Measurements from ENCODE around the gene RLF.
"Not testable (repeated sequence)": the region's sequence is repeated elsewhere in the genome, so short reads cannot be mapped to it uniquely, and the experiment has no call there.

Gene RLF

DNA sequence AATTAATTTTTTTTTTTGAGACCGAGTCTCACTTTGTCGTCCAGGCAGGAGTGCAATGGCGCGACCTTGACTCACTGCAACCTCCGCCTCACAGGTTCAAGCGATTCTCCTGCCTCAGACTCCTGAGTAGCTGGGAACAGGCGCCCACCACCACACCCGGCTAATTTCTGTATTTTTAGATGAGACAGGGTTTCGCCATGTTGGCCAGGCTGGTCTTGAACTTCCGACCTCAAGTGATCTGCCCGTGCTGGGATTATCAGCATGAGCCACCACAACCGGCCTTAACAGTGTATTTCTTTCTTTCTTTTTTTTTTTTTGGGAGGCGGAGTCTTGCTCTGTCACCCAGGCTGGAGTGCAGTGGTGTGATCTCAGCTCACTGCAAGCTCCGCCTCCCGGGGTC lies 15.8 kb downstream of the RLF start:
- no CpG with 5 or more reads among the region's 15 CpGs for WGBS (ENCODE audit: extremely low coverage, insufficient coverage, low lambda C conversion rate)
- not testable (repeated sequence) for H4K8ac ChIP-seq (ENCODE audit: low read depth, low read length); H3K18ac ChIP-seq (ENCODE audit: low read length); H3K23ac ChIP-seq (ENCODE audit: low read length); H3K4ac ChIP-seq (ENCODE audit: low read depth, low read length); H4K5ac ChIP-seq (ENCODE audit: low read length); H3K9ac ChIP-seq (ENCODE audit: low read length); H3K27ac ChIP-seq (ENCODE audit: low read depth, low read length); H3K4me2 ChIP-seq (ENCODE audit: low read length); H2BK120ac ChIP-seq (ENCODE audit: low read depth, low read length); H2BK5ac ChIP-seq (ENCODE audit: low read length); H2BK15ac ChIP-seq (replicated peaks; ENCODE audit: low read depth); DNase-seq; H2AK5ac ChIP-seq (ENCODE audit: low read length); H3K4me3 ChIP-seq (ENCODE audit: low read length); H3K27me3 ChIP-seq (ENCODE audit: insufficient read depth, low read length, poor library complexity); H3K36me3 ChIP-seq (ENCODE audit: control insufficient read depth, insufficient read depth, low read length); H3K4me1 ChIP-seq (ENCODE audit: control insufficient read depth, low read depth, low read length); H3K56ac ChIP-seq (ENCODE audit: low read length); H3K79me1 ChIP-seq (ENCODE audit: low read length)
- peaks cover 42% of the 10 kb centered on the region for H3K79me2 ChIP-seq (ENCODE audit: control insufficient read depth, insufficient read depth, low read length)

DNA sequence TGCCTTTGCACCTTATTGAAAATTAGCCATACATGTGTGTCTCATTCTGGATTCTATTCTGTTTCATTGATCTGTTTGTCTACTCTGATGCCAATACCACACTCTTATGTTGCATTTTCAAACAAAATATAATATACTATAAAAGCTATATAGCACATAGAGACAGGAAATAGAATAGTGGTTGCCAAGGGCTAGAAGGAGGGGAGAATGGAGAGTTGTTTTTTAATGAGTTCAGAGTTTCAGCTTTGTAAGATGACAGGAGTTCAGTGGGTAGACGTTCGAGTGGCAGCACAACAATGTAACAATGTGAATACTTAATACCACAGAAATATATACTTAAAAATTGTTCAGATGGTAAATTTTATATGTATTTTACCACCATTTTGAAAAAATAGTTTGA lies 17.0 kb downstream of the RLF start:
- Histone ChIP-seq H4K5ac (ENCODE audit: low read length) (no peak overlapping the region), H3K4me1 (ENCODE audit: control insufficient read depth, low read depth, low read length) (no peaks in the 10 kb centered on the region), H3K18ac (ENCODE audit: low read length) (no peak overlapping the region), H3K9ac (ENCODE audit: low read length) (no peak overlapping the region), H3K23ac (ENCODE audit: low read length) (no peak overlapping the region), H3K27me3 (ENCODE audit: insufficient read depth, low read length, poor library complexity) (no peaks in the 10 kb centered on the region), H2BK120ac (ENCODE audit: low read depth, low read length) (no peak overlapping the region), H3K27ac (ENCODE audit: low read depth, low read length) (no peak overlapping the region), H3K36me3 (ENCODE audit: control insufficient read depth, insufficient read depth, low read length) (no peaks in the 10 kb centered on the region), H3K4me3 (ENCODE audit: low read length) (no peak overlapping the region), H2BK15ac (replicated peaks; ENCODE audit: low read depth) (no peak overlapping the region), H3K56ac (ENCODE audit: low read length) (no peak overlapping the region), H3K4ac (ENCODE audit: low read depth, low read length) (no peak overlapping the region), H2AK5ac (ENCODE audit: low read length) (no peak overlapping the region), H3K4me2 (ENCODE audit: low read length) (no peak overlapping the region), H3K79me1 (ENCODE audit: low read length) (peaks cover 8% of the 10 kb centered on the region), H2BK5ac (ENCODE audit: low read length) (no peak overlapping the region), H4K8ac (ENCODE audit: low read depth, low read length) (no peak overlapping the region), H3K79me2 (ENCODE audit: control insufficient read depth, insufficient read depth, low read length) (peaks cover 39% of the 10 kb centered on the region)
- WGBS (ENCODE audit: extremely low coverage, insufficient coverage, low lambda C conversion rate) = no CpG with 5 or more reads among the region's 2 CpGs
- no peak for DNase-seq

DNA sequence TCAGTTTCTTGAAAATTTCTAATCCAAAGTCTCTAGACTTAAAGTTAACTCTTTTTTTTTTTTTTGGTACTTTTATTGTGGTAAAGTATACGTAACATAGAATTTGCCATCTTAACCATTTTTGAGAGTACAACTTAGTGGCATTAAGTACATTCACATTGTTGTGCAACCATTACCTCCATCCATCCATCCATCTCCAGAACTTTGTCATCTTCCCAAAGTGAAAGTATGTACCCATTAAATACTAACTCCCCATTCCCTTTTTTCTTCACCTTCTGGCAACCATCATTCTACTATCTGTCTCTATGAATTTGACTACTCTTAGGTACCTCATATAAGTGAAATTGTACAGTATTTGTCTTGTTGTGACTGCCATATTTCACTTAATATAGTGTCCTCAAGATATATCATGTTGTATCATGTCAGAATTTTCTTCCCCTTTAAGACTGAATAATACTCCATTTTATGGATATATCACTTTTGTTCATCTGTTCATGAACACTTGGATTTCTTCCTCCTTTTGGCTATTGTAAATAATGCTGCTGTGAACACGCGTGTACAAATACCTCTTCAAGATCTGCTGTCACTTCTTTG lies 18.4 kb downstream of the RLF start:
- no peak overlapping the region for H3K27ac ChIP-seq (ENCODE audit: low read depth, low read length)
- H2BK120ac ChIP-seq (ENCODE audit: low read depth, low read length) = no peak overlapping the region
- H3K4me1 ChIP-seq (ENCODE audit: control insufficient read depth, low read depth, low read length) = no peaks in the 10 kb centered on the region
- WGBS (ENCODE audit: extremely low coverage, insufficient coverage, low lambda C conversion rate) = no CpG with 5 or more reads among the region's 3 CpGs
- peaks cover 42% of the 10 kb centered on the region for H3K79me2 ChIP-seq (ENCODE audit: control insufficient read depth, insufficient read depth, low read length)
- no peak for DNase-seq
- no peak overlapping the region for H4K8ac ChIP-seq (ENCODE audit: low read depth, low read length)
- no peak overlapping the region for H3K56ac ChIP-seq (ENCODE audit: low read length)
- peaks cover 14% of the 10 kb centered on the region for H3K79me1 ChIP-seq (ENCODE audit: low read length)
- no peak overlapping the region for H3K23ac ChIP-seq (ENCODE audit: low read length)
- no peak overlapping the region for H3K4me2 ChIP-seq (ENCODE audit: low read length)
- H4K5ac ChIP-seq (ENCODE audit: low read length) = no peak overlapping the region
- H3K27me3 ChIP-seq (ENCODE audit: insufficient read depth, low read length, poor library complexity) = no peaks in the 10 kb centered on the region
- H3K4me3 ChIP-seq (ENCODE audit: low read length) = no peak overlapping the region
- no peak overlapping the region for H3K18ac ChIP-seq (ENCODE audit: low read length)
- H2BK5ac ChIP-seq (ENCODE audit: low read length) = no peak overlapping the region
- H3K4ac ChIP-seq (ENCODE audit: low read depth, low read length) = no peak overlapping the region
- no peak overlapping the region for H3K9ac ChIP-seq (ENCODE audit: low read length)
- H3K36me3 ChIP-seq (ENCODE audit: control insufficient read depth, insufficient read depth, low read length) = no peaks in the 10 kb centered on the region
- no peak overlapping the region for H2AK5ac ChIP-seq (ENCODE audit: low read length)
- no peak overlapping the region for H2BK15ac ChIP-seq (replicated peaks; ENCODE audit: low read depth)

DNA sequence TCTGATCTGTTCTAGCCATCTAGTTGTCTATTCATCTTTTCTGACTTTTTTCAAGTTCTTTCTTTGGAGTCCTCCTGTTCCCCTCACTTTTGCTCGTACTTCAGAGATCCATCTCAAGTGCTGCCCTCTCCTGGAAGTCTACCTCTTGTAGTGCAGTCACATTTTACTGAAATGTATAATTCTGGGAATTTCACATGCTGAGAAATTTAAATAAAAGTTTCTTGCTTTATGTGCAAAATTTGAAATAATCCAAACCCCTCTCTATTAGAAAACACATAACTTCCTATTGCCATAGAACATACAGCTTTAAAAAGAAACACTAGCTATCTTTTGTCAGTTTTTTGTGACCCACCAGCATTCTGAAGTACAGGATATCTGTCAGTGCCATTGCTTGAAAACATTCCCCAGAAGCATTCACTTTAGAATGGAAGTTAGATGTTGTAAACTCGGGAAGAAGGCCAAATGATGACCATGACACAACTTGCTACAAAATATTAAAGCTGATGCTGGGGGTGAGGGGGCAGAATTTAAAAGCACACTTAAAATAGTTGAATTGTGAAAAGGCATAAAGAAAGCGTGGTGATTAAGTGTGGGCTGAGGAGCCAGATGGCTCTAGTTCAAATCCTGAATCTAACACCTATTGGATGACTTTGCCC lies 22.0 kb downstream of the RLF start:
- no peaks in the 10 kb centered on the region for H3K4me1 ChIP-seq (ENCODE audit: control insufficient read depth, low read depth, low read length)
- H2BK5ac ChIP-seq (ENCODE audit: low read length) = no peak overlapping the region
- no peak overlapping the region for H2BK120ac ChIP-seq (ENCODE audit: low read depth, low read length)
- no peak overlapping the region for H3K9ac ChIP-seq (ENCODE audit: low read length)
- no peak overlapping the region for H3K4me2 ChIP-seq (ENCODE audit: low read length)
- H2AK5ac ChIP-seq (ENCODE audit: low read length) = no peak overlapping the region
- WGBS (ENCODE audit: extremely low coverage, insufficient coverage, low lambda C conversion rate) = no CpG with 5 or more reads among the region's 3 CpGs
- no peak overlapping the region for H2BK15ac ChIP-seq (replicated peaks; ENCODE audit: low read depth)
- peaks cover 12% of the 10 kb centered on the region for H3K79me1 ChIP-seq (ENCODE audit: low read length)
- H3K4ac ChIP-seq (ENCODE audit: low read depth, low read length) = no peak overlapping the region
- DNase-seq = peak; percentile 62
- no peak overlapping the region for H3K18ac ChIP-seq (ENCODE audit: low read length)
- H3K4me3 ChIP-seq (ENCODE audit: low read length) = no peak overlapping the region
- no peak overlapping the region for H3K56ac ChIP-seq (ENCODE audit: low read length)
- no peak overlapping the region for H4K5ac ChIP-seq (ENCODE audit: low read length)
- H3K36me3 ChIP-seq (ENCODE audit: control insufficient read depth, insufficient read depth, low read length) = no peaks in the 10 kb centered on the region
- peaks cover 39% of the 10 kb centered on the region for H3K79me2 ChIP-seq (ENCODE audit: control insufficient read depth, insufficient read depth, low read length)
- no peak overlapping the region for H3K23ac ChIP-seq (ENCODE audit: low read length)
- H3K27ac ChIP-seq (ENCODE audit: low read depth, low read length) = no peak overlapping the region
- no peak overlapping the region for H4K8ac ChIP-seq (ENCODE audit: low read depth, low read length)
- H3K27me3 ChIP-seq (ENCODE audit: insufficient read depth, low read length, poor library complexity) = no peaks in the 10 kb centered on the region

DNA sequence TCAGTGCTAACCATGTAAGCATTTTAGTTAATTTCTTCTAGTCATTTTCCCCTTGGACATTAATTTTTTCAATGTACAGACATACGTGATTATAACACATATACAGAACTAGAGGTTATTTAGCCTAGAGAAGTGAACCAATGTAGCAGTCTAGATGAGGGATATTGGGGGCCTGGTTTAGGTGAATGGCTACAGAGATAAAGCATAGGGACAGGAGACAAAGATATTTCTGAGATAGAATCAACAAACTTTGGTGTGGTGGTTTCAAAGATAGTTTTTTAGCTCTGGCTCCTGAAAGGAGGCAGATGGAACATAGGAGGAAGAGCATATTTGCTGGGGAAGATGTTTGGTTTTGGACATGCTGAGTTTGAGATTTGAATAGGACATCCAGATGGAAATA lies 23.0 kb downstream of the RLF start:
- no peak overlapping the region for H2BK120ac ChIP-seq (ENCODE audit: low read depth, low read length)

More for the DNA sequence above, 23.0 kb downstream of the RLF start:
- Histone ChIP-seq H3K27me3 (ENCODE audit: insufficient read depth, low read length, poor library complexity) (no peaks in the 10 kb centered on the region), H3K4me2 (ENCODE audit: low read length) (no peak overlapping the region), H3K56ac (ENCODE audit: low read length) (no peak overlapping the region), H3K27ac (ENCODE audit: low read depth, low read length) (no peak overlapping the region), H2BK15ac (replicated peaks; ENCODE audit: low read depth) (no peak overlapping the region), H3K4ac (ENCODE audit: low read depth, low read length) (no peak overlapping the region), H3K79me2 (ENCODE audit: control insufficient read depth, insufficient read depth, low read length) (peaks cover 33% of the 10 kb centered on the region), H3K79me1 (ENCODE audit: low read length) (peaks cover 15% of the 10 kb centered on the region), H2AK5ac (ENCODE audit: low read length) (no peak overlapping the region), H2BK5ac (ENCODE audit: low read length) (no peak overlapping the region), H4K8ac (ENCODE audit: low read depth, low read length) (no peak overlapping the region), H3K4me3 (ENCODE audit: low read length) (no peak overlapping the region), H3K36me3 (ENCODE audit: control insufficient read depth, insufficient read depth, low read length) (no peaks in the 10 kb centered on the region), H3K18ac (ENCODE audit: low read length) (no peak overlapping the region), H3K23ac (ENCODE audit: low read length) (no peak overlapping the region), H3K9ac (ENCODE audit: low read length) (no peak overlapping the region), H3K4me1 (ENCODE audit: control insufficient read depth, low read depth, low read length) (no peaks in the 10 kb centered on the region), H4K5ac (ENCODE audit: low read length) (no peak overlapping the region)
- no peak for DNase-seq
- WGBS (ENCODE audit: extremely low coverage, insufficient coverage, low lambda C conversion rate) = no CpG with 5 or more reads among the region's 1 CpG

All from mesendoderm (in vitro differentiated cells).